Stimulated activated CD4-positive, alpha-beta T cell treated with anti-CD3 and anti-CD28 coated beads, Interleukin-1b, Interleukin-23, amount 100 ng/mL, for 1 hour (primary cell): ENCODE results near the gene BCAT1.
"Not testable (repeated sequence)": the region's sequence is repeated elsewhere in the genome, so short reads cannot be mapped to it uniquely, and the experiment has no call there.

Source experiments
- DNase-seq, 2 donors: peaks; one replicate each; pipeline ENCODE4 v3.0.0-alpha.2; 2020; ENCODE audit warnings: low read depth in 2 of 2

BCAT1 gene

GRCh38 chr12:24818351-24818750 lies 130.6 kb downstream of the BCAT1 start:
- DNase-seq, result no peak

GRCh38 chr12:24815114-24815423 lies 133.8 kb downstream of the BCAT1 start:
- no peak for DNase-seq

- no peak for DNase-seq
These were observed 134.4 kb downstream of the BCAT1 start for GRCh38 chr12:24814379-24815113.

GRCh38 chr12:24810378-24810777 lies 138.5 kb downstream of the BCAT1 start:
- no peak for DNase-seq

GRCh38 chr12:24809306-24809705 lies 139.6 kb downstream of the BCAT1 start:
- not testable (repeated sequence) for DNase-seq

GRCh38 chr12:24808651-24809050 lies 140.2 kb downstream of the BCAT1 start:
- no peak for DNase-seq

- DNase-seq, result no peak
These were observed 142.5 kb downstream of the BCAT1 start for GRCh38 chr12:24806386-24806785.

GRCh38 chr12:24803430-24804245 lies 145.3 kb downstream of the BCAT1 start:
- DNase-seq, result no peak

- no peak for DNase-seq
These were observed 150.6 kb downstream of the BCAT1 start for GRCh38 chr12:24798335-24798734.

GRCh38 chr12:24797901-24798300 lies 151.0 kb downstream of the BCAT1 start:
- DNase-seq, result no peak

- DNase-seq, result no peak
These were observed 152.0 kb downstream of the BCAT1 start for GRCh38 chr12:24796876-24797275.

GRCh38 chr12:24795699-24796347 lies 153.1 kb downstream of the BCAT1 start:
- no peak for DNase-seq

GRCh38 chr12:24791622-24792021 lies 157.3 kb downstream of the BCAT1 start:
- DNase-seq, result no peak

- no peak for DNase-seq
These were observed 160.0 kb downstream of the BCAT1 start for GRCh38 chr12:24788886-24789285.

- DNase-seq, result no peak
These were observed 168.1 kb downstream of the BCAT1 start for GRCh38 chr12:24780697-24781368.

- no peak for DNase-seq
These were observed 170.2 kb downstream of the BCAT1 start for GRCh38 chr12:24778486-24779304.

- no peak for DNase-seq
These were observed 171.5 kb downstream of the BCAT1 start for GRCh38 chr12:24777359-24777758.

- DNase-seq, result no peak
These were observed 172.0 kb downstream of the BCAT1 start for GRCh38 chr12:24776861-24777260.

- no peak for DNase-seq
These were observed 173.8 kb downstream of the BCAT1 start for GRCh38 chr12:24775073-24775472.

- no peak for DNase-seq
These were observed 174.9 kb downstream of the BCAT1 start for GRCh38 chr12:24773996-24774395.

GRCh38 chr12:24772813-24773212 lies 176.1 kb downstream of the BCAT1 start:
- no peak for DNase-seq
